H1 (cell line): ENCODE results near the gene RNF145. TPM values are rescaled to one million over a fixed set of nuclear protein-coding genes. Genes with fewer than 3 reads are reported as not detected.

Experiments used
- PHF8 ChIP-seq: fragments of 200-600 bp; sonication (generic); conservative IDR thresholded peaks from 2 replicates; pipeline ENCODE4 v1.7.1; 2012; ENCODE audit warnings: low read depth, mild to moderate bottlenecking, inconsistent platforms, low read length, moderate library complexity
- SAP30 ChIP-seq: fragments of 300-600 bp; sonication (generic); IDR thresholded peaks from 2 replicates; pipeline ENCODE4 v1.7.1; 2012; ENCODE audit warnings: low read length, moderate library complexity, mild to moderate bottlenecking, inconsistent platforms; ENCODE audit not compliant: insufficient read depth, insufficient replicate concordance
- SIN3A ChIP-seq, 2 experiments: IDR thresholded peaks in 1 of 2; conservative IDR thresholded peaks in 1 of 2; 2 replicates each; pipeline ENCODE4 v1.6.1; 2011 to 2012; ENCODE audit warnings: low read length in 2 of 2, improper control_type of control experiment in 1 of 2, low read depth in 1 of 2, mild to moderate bottlenecking in 1 of 2
- SIX5 ChIP-seq: IDR thresholded peaks from 2 replicates; pipeline ENCODE4 v1.6.1; 2011; ENCODE audit warnings: mild to moderate bottlenecking, low read depth, low read length
- TCF12 ChIP-seq: IDR thresholded peaks from 2 replicates; pipeline ENCODE4 v1.6.1; 2011; ENCODE audit warnings: low read depth, mild to moderate bottlenecking, low read length
- YY1 ChIP-seq: IDR thresholded peaks from 2 replicates; pipeline ENCODE4 v1.6.1; 2011; ENCODE audit warnings: low read depth, mild to moderate bottlenecking, low read length
- polyA plus RNA-seq, 7 experiments: library from polyadenylated mRNA; depleted of rRNA in 3 of 7; stranded (reverse) in 5 of 7; unstranded in 2 of 7; fragments of >200 nt in 5 of 7; fragments of 200-250 nt in 2 of 7; gene quantifications; 1 replicate in 5 of 7; 2 replicates in 1 of 7; 4 replicates in 1 of 7; pipeline versions ENCODE4 v1.2.1 to v1.2.3, GENCODE V29; 2011 to 2013; ENCODE audit warnings: missing spikeins in 2 of 7, mixed read lengths in 2 of 7
- total RNA-seq: library from RNA; stranded (reverse); fragmentation: NEBNext Ultra II Directional; extraction: Animal tissue kit (Norgen Biotek cat#: 25700); gene quantifications from 2 replicates; pipeline ENCODE4 v1.2.1, GENCODE V29; 2021
- TF ChIP-seq, protein P1 (sequence below): IDR thresholded peaks from 2 replicates; pipeline ENCODE4 v1.6.1; 2012; ENCODE audit warnings: inconsistent platforms
- TF ChIP-seq, protein P2 (sequence below), 3 experiments: IDR thresholded peaks; 1 replicate in 2 of 3; 2 replicates in 1 of 3; pipeline versions ENCODE4 v1.5.1 to v1.6.1; 2011; ENCODE audit warnings: low read length in 3 of 3, mild to moderate bottlenecking in 3 of 3, inconsistent platforms in 2 of 3, low read depth in 1 of 3, moderate library complexity in 1 of 3; ENCODE audit not compliant: insufficient read depth in 1 of 3; ENCODE audit errors: control extremely low read depth in 1 of 3
- TF ChIP-seq, protein P3 (sequence below): IDR thresholded peaks from 2 replicates; pipeline ENCODE4 v1.6.1; 2011; ENCODE audit warnings: low read depth, mild to moderate bottlenecking, low read length; ENCODE audit not compliant: insufficient read depth

Gene RNF145
- total and polyA plus RNA-seq, 2 of the 8 experiments (the other 6 are each of a cell fraction or from before 2014, with no cell fraction given), result 34.2 to 72.5 TPM

DNA sequence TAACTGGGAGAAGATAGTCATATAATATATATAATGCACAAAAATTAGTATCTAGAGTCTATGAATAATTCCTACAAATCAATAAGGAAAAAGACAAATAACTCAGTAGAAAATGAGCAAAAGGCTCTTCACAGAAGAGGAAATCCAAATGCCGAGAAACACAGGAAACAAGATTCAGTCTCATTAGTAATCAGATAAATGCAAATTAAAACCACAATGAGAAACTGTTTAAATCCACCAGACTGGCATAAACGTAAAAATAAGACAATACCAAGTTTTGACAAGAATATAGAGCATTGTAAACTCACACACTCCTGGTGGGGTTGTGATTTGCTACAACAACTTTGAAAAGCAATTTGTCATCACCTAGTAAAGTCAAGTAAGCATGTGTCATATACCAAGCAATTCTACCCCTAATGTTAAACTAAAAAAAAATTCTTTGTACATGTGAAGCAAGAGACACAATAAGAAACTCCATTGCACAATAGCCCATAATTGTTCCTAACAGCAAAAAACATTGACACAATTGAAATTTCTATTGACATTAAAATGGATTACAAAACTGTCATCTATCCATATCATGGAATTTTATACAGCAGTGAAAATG is 32.7 kb upstream of the RNF145 start (continued):
- TF ChIP-seq, protein P1, sequence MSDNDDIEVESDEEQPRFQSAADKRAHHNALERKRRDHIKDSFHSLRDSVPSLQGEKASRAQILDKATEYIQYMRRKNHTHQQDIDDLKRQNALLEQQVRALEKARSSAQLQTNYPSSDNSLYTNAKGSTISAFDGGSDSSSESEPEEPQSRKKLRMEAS, result no peak
- TF ChIP-seq TCF12, result no peak
- TF ChIP-seq SAP30, result no peak
- TF ChIP-seq, protein P2, sequence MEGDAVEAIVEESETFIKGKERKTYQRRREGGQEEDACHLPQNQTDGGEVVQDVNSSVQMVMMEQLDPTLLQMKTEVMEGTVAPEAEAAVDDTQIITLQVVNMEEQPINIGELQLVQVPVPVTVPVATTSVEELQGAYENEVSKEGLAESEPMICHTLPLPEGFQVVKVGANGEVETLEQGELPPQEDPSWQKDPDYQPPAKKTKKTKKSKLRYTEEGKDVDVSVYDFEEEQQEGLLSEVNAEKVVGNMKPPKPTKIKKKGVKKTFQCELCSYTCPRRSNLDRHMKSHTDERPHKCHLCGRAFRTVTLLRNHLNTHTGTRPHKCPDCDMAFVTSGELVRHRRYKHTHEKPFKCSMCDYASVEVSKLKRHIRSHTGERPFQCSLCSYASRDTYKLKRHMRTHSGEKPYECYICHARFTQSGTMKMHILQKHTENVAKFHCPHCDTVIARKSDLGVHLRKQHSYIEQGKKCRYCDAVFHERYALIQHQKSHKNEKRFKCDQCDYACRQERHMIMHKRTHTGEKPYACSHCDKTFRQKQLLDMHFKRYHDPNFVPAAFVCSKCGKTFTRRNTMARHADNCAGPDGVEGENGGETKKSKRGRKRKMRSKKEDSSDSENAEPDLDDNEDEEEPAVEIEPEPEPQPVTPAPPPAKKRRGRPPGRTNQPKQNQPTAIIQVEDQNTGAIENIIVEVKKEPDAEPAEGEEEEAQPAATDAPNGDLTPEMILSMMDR (IDR thresholded peaks at IDR 0.05; ENCODE audit: control extremely low read depth in 1 of 3, insufficient read depth in 1 of 3, low read depth in 1 of 3, low read length in 3 of 3), result no peak
- no peak for TF ChIP-seq PHF8
- no peak for TF ChIP-seq SIN3A (conservative IDR thresholded peaks at IDR 0.05 in 1 of 2, IDR thresholded peaks at IDR 0.05 in 1 of 2; ENCODE audit: low read depth in 1 of 2, low read length in 2 of 2)
- no peak for TF ChIP-seq SIX5
- TF ChIP-seq YY1, result no peak
- TF ChIP-seq, protein P3, sequence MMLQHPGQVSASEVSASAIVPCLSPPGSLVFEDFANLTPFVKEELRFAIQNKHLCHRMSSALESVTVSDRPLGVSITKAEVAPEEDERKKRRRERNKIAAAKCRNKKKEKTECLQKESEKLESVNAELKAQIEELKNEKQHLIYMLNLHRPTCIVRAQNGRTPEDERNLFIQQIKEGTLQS, result no peak
